Femur (tissue), 1 donor: ENCODE measurements around the gene R3HDM2.
"Not testable (repeated sequence)": the region's sequence is repeated elsewhere in the genome, so short reads cannot be mapped to it uniquely, and the experiment has no call there.

Experiments
- DNase-seq: peaks from one replicate; pipeline ENCODE4 v3.0.0-alpha.2; 2017

R3HDM2 gene

GRCh38 chr12:57320639-57321038 is 110.2 kb downstream of the R3HDM2 start:
- DNase-seq, result no peak

- peak; percentile 47 for DNase-seq
These were observed 111.0 kb downstream of the R3HDM2 start for GRCh38 chr12:57319678-57320469.

- DNase-seq, result no peak
These were observed 115.2 kb downstream of the R3HDM2 start for GRCh38 chr12:57315681-57316080.

GRCh38 chr12:57312287-57312686 is 118.6 kb downstream of the R3HDM2 start:
- DNase-seq, result not testable (repeated sequence)

- no peak for DNase-seq
These were observed 121.4 kb downstream of the R3HDM2 start for GRCh38 chr12:57309420-57309819.

GRCh38 chr12:57300961-57301584 is 129.8 kb downstream of the R3HDM2 start:
- no peak for DNase-seq

GRCh38 chr12:57299514-57300016 is 131.3 kb downstream of the R3HDM2 start:
- DNase-seq, result no peak

GRCh38 chr12:57296291-57296690 is 134.6 kb downstream of the R3HDM2 start:
- DNase-seq, result no peak

GRCh38 chr12:57282073-57282472 is 148.8 kb downstream of the R3HDM2 start:
- not testable (repeated sequence) for DNase-seq

GRCh38 chr12:57280211-57281062 is 150.4 kb downstream of the R3HDM2 start:
- DNase-seq, result no peak

GRCh38 chr12:57278465-57279381 is 152.1 kb downstream of the R3HDM2 start:
- DNase-seq, result no peak

GRCh38 chr12:57276935-57277563 is 153.8 kb downstream of the R3HDM2 start:
- no peak for DNase-seq

GRCh38 chr12:57276233-57276632 is 154.6 kb downstream of the R3HDM2 start:
- DNase-seq, result not testable (repeated sequence)

GRCh38 chr12:57273516-57273915 is 157.3 kb downstream of the R3HDM2 start:
- no peak for DNase-seq

- DNase-seq, result peak; percentile 35
These were observed 158.3 kb downstream of the R3HDM2 start for GRCh38 chr12:57272337-57273151.

GRCh38 chr12:57270966-57271470 is 159.8 kb downstream of the R3HDM2 start:
- no peak for DNase-seq

- DNase-seq, result no peak
These were observed 162.6 kb downstream of the R3HDM2 start for GRCh38 chr12:57268264-57268663.

GRCh38 chr12:57266681-57267080 is 164.2 kb downstream of the R3HDM2 start:
- no peak for DNase-seq

GRCh38 chr12:57263096-57263495 is 167.7 kb downstream of the R3HDM2 start:
- DNase-seq, result no peak

- no peak for DNase-seq
These were observed 168.6 kb downstream of the R3HDM2 start for GRCh38 chr12:57262126-57262822.
